Stimulated activated CD8-positive, alpha-beta memory T cell treated with anti-CD3 and anti-CD28 coated beads, Interleukin-15, amount 100 ng/mL, for 1 hour (primary cell): ENCODE results near the gene NCK2.

Source experiments
- DNase-seq: peaks from one replicate; pipeline ENCODE4 v3.0.0-alpha.2; 2020; ENCODE audit warnings: low read depth

NCK2 gene

GRCh38 chr2:105793196-105793975 lies 48.7 kb downstream of the NCK2 start:
- DNase-seq: no peak

GRCh38 chr2:105794926-105795574 lies 50.3 kb downstream of the NCK2 start:
- no peak for DNase-seq

- DNase-seq: no peak
These were observed 50.8 kb downstream of the NCK2 start for GRCh38 chr2:105795575-105795934.

GRCh38 chr2:105796131-105796638 lies 51.5 kb downstream of the NCK2 start:
- DNase-seq: no peak

GRCh38 chr2:105796791-105797190 lies 52.1 kb downstream of the NCK2 start:
- DNase-seq: no peak

DNA sequence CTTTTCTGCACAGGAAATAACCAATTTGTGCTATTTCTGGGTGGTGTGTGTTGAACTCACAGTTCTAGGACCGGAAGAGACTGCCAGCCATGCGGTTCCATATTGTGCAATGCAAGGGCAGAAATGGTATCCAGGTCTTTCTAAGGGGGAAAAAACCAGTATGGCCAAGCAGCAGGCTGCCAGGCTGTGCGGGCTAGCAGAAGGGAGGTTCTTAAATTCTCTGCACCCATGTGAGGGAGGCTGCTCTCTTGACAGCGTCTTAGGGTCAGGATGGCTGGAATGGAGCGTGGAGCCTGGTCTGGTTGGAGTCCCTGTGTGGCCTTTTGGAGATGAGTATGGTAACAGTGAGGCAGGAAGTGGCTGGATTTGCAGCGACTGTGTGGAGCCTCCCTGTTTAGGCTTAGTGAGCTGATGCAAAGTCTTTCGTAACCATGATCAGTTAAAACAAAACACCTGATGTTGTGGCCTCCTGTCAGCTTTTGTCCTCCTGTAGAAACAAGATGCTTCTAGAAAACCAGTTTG lies 52.6 kb downstream of the NCK2 start:
- no peak for DNase-seq

- no peak for DNase-seq
These were observed 53.9 kb downstream of the NCK2 start for GRCh38 chr2:105798595-105798994.

GRCh38 chr2:105800036-105800713 lies 55.5 kb downstream of the NCK2 start:
- DNase-seq: no peak

- DNase-seq: no peak
These were observed 56.4 kb downstream of the NCK2 start for GRCh38 chr2:105800953-105801635.

GRCh38 chr2:105801961-105802360 lies 57.2 kb downstream of the NCK2 start:
- DNase-seq: no peak

- no peak for DNase-seq
These were observed 57.9 kb downstream of the NCK2 start for GRCh38 chr2:105802587-105802986.

- DNase-seq: no peak
These were observed 58.6 kb downstream of the NCK2 start for GRCh38 chr2:105803337-105803736.

- no peak for DNase-seq
These were observed 59.1 kb downstream of the NCK2 start for GRCh38 chr2:105803773-105804172.

DNA sequence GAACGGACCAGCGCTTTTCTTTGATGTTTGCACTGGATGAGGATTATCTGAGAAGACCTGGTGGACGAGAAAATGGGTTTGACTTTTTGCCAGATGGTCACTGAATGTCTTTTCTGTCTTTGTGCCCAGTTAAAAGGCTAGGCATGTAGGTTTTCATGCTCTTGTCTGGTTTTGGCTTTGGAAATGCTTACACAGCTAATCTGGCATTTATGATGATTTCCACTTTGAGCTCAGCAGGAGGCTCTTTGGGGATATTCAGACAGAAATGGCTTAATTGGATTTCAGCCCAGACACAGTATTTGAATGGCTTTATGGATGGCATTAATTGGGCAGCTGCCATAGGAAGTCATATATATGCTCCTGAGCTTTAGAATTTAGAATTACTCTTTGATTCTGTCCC lies 59.6 kb downstream of the NCK2 start:
- no peak for DNase-seq

DNA sequence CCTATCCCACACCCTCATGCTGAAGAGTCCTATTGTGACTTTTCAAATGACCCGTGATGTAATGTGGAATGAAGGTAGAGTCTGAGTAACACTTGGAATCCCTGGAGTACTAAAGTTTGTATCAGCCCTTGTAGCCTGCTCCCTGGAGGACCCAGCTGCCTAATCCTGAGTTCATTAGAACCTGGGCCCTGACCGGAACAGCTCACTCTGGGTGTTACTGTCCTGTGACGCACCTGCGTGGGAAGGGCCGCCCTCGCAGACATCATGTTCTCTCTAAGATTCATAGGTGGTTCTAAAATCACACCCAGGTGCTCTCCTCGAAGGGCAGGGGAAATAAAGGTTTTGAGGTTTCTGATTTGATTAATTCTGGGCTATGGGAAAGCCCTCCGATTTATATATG lies 62.3 kb downstream of the NCK2 start:
- DNase-seq: no peak

DNA sequence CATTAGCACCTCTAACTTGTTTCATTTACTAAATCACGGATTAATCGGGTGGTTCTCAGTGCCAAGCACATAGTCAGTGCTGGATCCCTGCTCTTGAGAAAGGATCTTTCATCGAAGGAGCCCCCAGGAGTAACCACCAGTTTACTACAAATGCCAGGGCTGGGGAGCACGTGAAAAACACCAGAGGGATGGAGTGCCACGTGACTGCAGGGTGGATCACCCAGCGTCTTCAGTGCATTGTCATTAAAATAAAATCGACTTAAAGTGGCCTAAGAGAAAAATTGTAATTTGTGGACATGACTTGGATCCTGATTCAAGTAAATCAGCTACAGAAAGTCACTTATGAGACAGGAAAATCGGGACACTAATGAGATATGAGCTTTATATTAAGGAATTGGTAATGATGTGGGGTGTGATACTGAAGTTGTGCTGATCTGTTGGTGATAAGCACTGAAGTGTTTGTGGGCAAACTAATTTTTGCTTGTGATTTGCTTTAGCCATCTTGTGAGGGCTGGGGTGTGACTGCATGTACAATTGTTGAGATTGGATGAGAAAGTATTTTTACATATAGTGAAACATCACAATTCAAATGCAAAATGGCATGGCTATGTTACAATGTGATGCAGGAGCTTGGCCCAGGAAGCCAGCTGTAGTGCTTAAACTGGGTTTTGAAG lies 63.8 kb downstream of the NCK2 start:
- DNase-seq: no peak

DNA sequence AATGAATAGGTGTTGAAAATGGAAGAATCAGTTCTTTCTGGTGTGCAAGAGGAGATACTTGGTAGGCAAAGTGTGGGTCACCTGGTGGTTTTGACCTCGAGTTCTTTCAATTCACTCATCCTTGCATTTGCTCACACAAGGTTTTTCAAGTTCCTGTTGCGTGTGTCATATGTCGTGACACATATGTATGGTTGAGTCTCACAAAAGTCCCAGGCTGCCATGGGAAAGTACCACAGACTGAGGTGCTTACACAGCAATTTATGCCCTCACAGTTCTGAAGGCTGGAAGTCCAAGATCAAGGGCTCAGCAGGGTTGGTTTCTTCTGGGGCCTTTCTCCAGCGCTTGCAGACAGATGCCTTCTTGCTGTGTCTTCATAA lies 64.4 kb downstream of the NCK2 start:
- no peak for DNase-seq

DNA sequence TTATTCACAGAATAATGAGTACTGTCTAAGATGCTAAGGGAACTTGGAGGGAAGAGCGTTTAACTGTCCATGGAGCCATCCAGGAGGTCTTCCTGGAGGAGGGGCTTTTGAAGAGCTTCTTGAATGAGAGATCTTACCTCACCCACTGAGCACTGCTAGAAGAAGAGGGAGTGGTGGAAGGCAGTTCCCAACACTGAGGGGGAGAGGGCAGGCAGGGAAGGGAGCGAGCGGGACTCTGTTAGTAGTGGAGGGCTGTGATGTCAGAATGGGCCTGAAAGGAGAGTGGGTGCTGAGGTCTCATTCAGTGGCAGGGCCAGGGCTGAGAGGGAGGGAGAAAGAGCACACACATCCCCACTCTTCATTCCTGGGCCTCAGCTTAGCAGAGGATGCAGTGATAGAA lies 65.0 kb downstream of the NCK2 start:
- DNase-seq: no peak

- no peak for DNase-seq
These were observed 67.7 kb downstream of the NCK2 start for GRCh38 chr2:105812180-105813044.

DNA sequence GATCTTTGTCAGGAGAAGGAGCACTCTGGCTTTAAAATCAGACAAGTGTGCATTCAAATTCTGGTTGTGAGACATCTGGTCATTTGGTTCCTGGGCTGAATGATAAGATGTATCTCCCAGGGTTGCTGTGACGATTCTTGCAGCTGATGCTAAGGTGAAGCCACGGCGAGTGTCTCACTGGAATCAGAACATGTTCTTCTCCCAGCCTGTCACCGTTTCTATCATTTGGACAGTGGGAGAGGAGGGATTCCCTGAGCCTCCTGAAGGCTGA lies 68.3 kb downstream of the NCK2 start:
- DNase-seq: no peak

DNA sequence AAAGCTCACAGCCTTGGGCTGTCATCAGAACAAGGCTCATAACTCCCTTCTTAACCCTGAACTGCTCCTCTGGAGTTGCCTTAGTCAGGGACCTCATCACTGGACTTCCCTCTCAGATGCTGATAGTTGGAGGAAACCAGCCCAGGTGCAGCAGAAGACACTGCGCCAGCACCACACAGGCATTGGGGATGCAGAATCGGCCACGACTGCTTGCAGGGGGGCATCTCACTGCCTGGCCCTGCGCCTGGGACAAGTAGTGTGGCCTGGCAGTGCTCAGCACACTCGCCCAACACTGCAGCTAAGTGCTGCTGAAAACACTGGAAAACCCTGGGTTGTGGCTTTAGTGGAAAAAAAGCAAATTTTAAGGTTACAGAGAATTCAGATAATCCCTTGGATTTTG lies 68.7 kb downstream of the NCK2 start:
- no peak for DNase-seq
